HepG2 (cell line): ENCODE measurements around the gene GTF2I. TPM values are rescaled to one million over a fixed set of nuclear protein-coding genes. Genes with fewer than 3 reads are reported as not detected.

ENCODE experiments used
- ADNP ChIP-seq: sonication (generic); formaldehyde crosslinking; IDR thresholded peaks from 2 replicates; pipeline ENCODE4 v1.4.0; 2020; ENCODE audit warnings: missing genetic modification reagents
- ARNT ChIP-seq: fragments of 450-650 bp; IDR thresholded peaks from 2 replicates; pipeline ENCODE4 v1.6.1; 2017
- ARNTL ChIP-seq: sonication (generic); formaldehyde crosslinking; IDR thresholded peaks from 2 replicates; pipeline ENCODE4 v1.4.0; 2020; ENCODE audit warnings: mild to moderate bottlenecking, missing genetic modification reagents
- ELF4 ChIP-seq: sonication (generic); formaldehyde crosslinking; IDR thresholded peaks from 2 replicates; pipeline ENCODE4 v1.5.0; 2020; ENCODE audit warnings: missing genetic modification reagents, mild to moderate bottlenecking, moderate library complexity, borderline replicate concordance
- GLI4 ChIP-seq: sonication (generic); formaldehyde crosslinking; IDR thresholded peaks from 2 replicates; pipeline ENCODE4 v1.5.1; 2020; ENCODE audit warnings: missing genetic modification reagents, mild to moderate bottlenecking, moderate library complexity, borderline replicate concordance
- GZF1 ChIP-seq: sonication (generic); formaldehyde crosslinking; IDR thresholded peaks from 2 replicates; pipeline ENCODE4 v1.5.1; 2020; ENCODE audit warnings: mild to moderate bottlenecking, missing genetic modification reagents
- HNRNPUL1 ChIP-seq: fragments of 200-400 bp; formaldehyde crosslinking; IDR thresholded peaks from 2 replicates; pipeline ENCODE4 v1.6.1; 2017; ENCODE audit warnings: low read depth, mild to moderate bottlenecking, low read length, moderate library complexity
- MTA1 ChIP-seq: sonication (generic); formaldehyde crosslinking; IDR thresholded peaks from 2 replicates; pipeline ENCODE4 v1.4.0; 2020; ENCODE audit warnings: missing genetic modification reagents, mild to moderate bottlenecking, borderline replicate concordance
- NFKBIZ ChIP-seq: IDR thresholded peaks from 2 replicates; pipeline ENCODE4 v1.6.1; 2018; ENCODE audit warnings: missing genetic modification reagents, missing compliant biosample characterization
- SNRNP70 ChIP-seq: fragments of 200-400 bp; formaldehyde crosslinking; IDR thresholded peaks from 2 replicates; pipeline ENCODE4 v1.6.1; 2017; ENCODE audit warnings: mild to moderate bottlenecking, low read depth, low read length, moderate library complexity
- SP4 ChIP-seq: sonication (generic); formaldehyde crosslinking; IDR thresholded peaks from 2 replicates; pipeline ENCODE4 v1.8.1; 2023; ENCODE audit warnings: mild to moderate bottlenecking, missing genetic modification reagents
- SYNCRIP ChIP-seq: fragments of 200-400 bp; formaldehyde crosslinking; IDR thresholded peaks from 2 replicates; pipeline ENCODE4 v1.6.1; 2018; ENCODE audit warnings: mild to moderate bottlenecking, low read depth, low read length; ENCODE audit not compliant: insufficient read depth
- ZC3H13 ChIP-seq: sonication (generic); formaldehyde crosslinking; IDR thresholded peaks from 2 replicates; pipeline ENCODE4 v1.8.1; 2023; ENCODE audit warnings: mild to moderate bottlenecking, missing genetic modification reagents, moderate library complexity
- ZNF180 ChIP-seq: sonication (generic); formaldehyde crosslinking; IDR thresholded peaks from 2 replicates; pipeline ENCODE4 v1.4.0; 2020; ENCODE audit warnings: low read depth, missing genetic modification reagents, borderline replicate concordance
- ZNF3 ChIP-seq: IDR thresholded peaks from 2 replicates; pipeline ENCODE4 v1.7.0; 2017; ENCODE audit warnings: inconsistent platforms
- ZNF30 ChIP-seq: sonication (generic); formaldehyde crosslinking; IDR thresholded peaks from 2 replicates; pipeline ENCODE4 v1.5.0; 2020; ENCODE audit warnings: mild to moderate bottlenecking, missing genetic modification reagents
- ZNF326 ChIP-seq: sonication (generic); formaldehyde crosslinking; IDR thresholded peaks from 2 replicates; pipeline ENCODE4 v1.4.0; 2020; ENCODE audit warnings: missing genetic modification reagents, borderline replicate concordance
- ZNF709 ChIP-seq: sonication (generic); formaldehyde crosslinking; IDR thresholded peaks from 2 replicates; pipeline ENCODE4 v1.5.0; 2020; ENCODE audit warnings: mild to moderate bottlenecking, missing genetic modification reagents
- polyA plus RNA-seq, 8 experiments: library from polyadenylated mRNA; depleted of rRNA in 3 of 8; stranded (reverse) in 7 of 8; unstranded in 1 of 8; fragments of >200 nt; fragmentation: Illumina TruSeq in 4 of 8; extraction: Trizol in 4 of 8; gene quantifications; 2 replicates each; pipeline versions ENCODE4 v1.2.1 to v1.2.3, GENCODE V29; 2011 to 2016; ENCODE audit warnings: low read depth in 4 of 8, missing spikeins in 1 of 8, mixed read lengths in 1 of 8; ENCODE audit not compliant: insufficient read depth in 1 of 8
- total RNA-seq, 5 experiments: library from RNA; depleted of rRNA; stranded (reverse); fragments of >200 nt; fragmentation: Illumina TruSeq; extraction: Trizol; gene quantifications; 2 replicates each; pipeline ENCODE4 v1.2.3, GENCODE V29; 2016; ENCODE audit warnings: low read depth in 1 of 5
- TF ChIP-seq, protein P1 (sequence below): sonication (generic); formaldehyde crosslinking; conservative IDR thresholded peaks from 2 replicates; pipeline ENCODE4 v1.5.0; 2020; ENCODE audit warnings: missing genetic modification reagents
- TF ChIP-seq, protein P2 (sequence below): sonication (generic); formaldehyde crosslinking; IDR thresholded peaks from 2 replicates; pipeline ENCODE4 v1.5.0; 2020; ENCODE audit warnings: mild to moderate bottlenecking, missing genetic modification reagents
- TF ChIP-seq, protein P3 (sequence below): sonication (generic); formaldehyde crosslinking; conservative IDR thresholded peaks from 2 replicates; pipeline ENCODE4 v1.8.0; 2022; ENCODE audit warnings: missing genetic modification reagents
- TF ChIP-seq, protein P4 (sequence below): sonication (generic); formaldehyde crosslinking; conservative IDR thresholded peaks from 2 replicates; pipeline ENCODE4 v1.8.0; 2022; ENCODE audit warnings: low read depth, missing genetic modification reagents

GTF2I gene
- total and polyA plus RNA-seq, 2 of the 13 experiments (the other 11 are each of a cell fraction or from before 2014, with no cell fraction given), result 74.6 to 125 TPM

DNA sequence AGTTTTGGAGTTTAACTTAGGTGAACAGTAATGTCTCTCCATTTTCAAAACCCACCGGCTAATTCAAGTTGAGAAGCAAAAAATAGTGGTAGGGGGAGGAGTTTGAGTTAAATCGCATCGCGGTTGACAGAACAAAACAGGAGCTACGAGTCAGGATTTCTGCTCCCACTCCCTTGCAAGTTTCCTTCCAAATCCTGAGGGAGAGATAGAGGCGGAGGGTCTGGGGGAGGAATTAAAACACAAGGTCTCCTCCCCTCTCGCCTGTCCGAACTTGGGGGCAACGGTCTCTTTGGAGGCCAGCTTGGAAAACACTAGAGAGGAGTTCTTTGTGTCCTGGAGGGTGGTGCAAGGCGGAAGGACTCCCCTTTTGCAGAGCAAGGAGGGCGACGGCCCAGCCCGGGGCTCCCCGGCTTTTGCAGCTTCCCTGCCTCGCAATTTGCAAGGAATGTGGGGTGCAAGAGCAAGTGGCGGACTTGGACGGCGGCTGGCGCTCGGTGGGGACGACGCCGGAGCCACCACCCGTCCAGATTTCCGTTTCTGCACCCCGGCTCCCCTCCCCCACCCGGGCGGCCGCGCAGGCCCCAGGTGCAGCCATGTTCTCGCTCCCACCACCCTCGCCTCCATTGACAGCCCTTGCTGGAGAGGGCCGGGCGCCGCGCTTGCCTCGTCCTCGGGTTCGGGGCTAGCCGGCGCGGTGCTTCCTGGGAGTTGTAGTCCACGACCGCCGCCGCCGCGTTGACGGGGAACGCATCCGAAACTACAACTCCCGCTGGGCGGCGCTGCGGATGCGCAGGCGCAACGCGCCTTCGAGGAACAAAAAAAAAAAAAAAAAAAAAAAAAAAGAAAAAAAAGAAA lies 454 bp upstream of the GTF2I start (continued):
- TF ChIP-seq, protein P1, sequence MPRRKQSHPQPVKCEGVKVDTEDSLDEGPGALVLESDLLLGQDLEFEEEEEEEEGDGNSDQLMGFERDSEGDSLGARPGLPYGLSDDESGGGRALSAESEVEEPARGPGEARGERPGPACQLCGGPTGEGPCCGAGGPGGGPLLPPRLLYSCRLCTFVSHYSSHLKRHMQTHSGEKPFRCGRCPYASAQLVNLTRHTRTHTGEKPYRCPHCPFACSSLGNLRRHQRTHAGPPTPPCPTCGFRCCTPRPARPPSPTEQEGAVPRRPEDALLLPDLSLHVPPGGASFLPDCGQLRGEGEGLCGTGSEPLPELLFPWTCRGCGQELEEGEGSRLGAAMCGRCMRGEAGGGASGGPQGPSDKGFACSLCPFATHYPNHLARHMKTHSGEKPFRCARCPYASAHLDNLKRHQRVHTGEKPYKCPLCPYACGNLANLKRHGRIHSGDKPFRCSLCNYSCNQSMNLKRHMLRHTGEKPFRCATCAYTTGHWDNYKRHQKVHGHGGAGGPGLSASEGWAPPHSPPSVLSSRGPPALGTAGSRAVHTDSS (CRISPR knock-in tag), result no peak
- no peak for TF ChIP-seq GLI4 (CRISPR knock-in tag)
- TF ChIP-seq, protein P2, sequence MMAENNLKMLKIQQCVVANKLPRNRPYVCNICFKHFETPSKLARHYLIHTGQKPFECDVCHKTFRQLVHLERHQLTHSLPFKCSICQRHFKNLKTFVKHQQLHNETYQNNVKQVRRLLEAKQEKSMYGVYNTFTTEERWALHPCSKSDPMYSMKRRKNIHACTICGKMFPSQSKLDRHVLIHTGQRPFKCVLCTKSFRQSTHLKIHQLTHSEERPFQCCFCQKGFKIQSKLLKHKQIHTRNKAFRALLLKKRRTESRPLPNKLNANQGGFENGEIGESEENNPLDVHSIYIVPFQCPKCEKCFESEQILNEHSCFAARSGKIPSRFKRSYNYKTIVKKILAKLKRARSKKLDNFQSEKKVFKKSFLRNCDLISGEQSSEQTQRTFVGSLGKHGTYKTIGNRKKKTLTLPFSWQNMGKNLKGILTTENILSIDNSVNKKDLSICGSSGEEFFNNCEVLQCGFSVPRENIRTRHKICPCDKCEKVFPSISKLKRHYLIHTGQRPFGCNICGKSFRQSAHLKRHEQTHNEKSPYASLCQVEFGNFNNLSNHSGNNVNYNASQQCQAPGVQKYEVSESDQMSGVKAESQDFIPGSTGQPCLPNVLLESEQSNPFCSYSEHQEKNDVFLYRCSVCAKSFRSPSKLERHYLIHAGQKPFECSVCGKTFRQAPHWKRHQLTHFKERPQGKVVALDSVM (CRISPR knock-in tag), result no peak
- TF ChIP-seq, protein P3, sequence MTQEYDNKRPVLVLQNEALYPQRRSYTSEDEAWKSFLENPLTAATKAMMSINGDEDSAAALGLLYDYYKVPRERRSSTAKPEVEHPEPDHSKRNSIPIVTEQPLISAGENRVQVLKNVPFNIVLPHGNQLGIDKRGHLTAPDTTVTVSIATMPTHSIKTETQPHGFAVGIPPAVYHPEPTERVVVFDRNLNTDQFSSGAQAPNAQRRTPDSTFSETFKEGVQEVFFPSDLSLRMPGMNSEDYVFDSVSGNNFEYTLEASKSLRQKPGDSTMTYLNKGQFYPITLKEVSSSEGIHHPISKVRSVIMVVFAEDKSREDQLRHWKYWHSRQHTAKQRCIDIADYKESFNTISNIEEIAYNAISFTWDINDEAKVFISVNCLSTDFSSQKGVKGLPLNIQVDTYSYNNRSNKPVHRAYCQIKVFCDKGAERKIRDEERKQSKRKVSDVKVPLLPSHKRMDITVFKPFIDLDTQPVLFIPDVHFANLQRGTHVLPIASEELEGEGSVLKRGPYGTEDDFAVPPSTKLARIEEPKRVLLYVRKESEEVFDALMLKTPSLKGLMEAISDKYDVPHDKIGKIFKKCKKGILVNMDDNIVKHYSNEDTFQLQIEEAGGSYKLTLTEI (CRISPR knock-in tag), result no peak
- no peak for TF ChIP-seq ARNTL (CRISPR knock-in tag)
- TF ChIP-seq, protein P4, sequence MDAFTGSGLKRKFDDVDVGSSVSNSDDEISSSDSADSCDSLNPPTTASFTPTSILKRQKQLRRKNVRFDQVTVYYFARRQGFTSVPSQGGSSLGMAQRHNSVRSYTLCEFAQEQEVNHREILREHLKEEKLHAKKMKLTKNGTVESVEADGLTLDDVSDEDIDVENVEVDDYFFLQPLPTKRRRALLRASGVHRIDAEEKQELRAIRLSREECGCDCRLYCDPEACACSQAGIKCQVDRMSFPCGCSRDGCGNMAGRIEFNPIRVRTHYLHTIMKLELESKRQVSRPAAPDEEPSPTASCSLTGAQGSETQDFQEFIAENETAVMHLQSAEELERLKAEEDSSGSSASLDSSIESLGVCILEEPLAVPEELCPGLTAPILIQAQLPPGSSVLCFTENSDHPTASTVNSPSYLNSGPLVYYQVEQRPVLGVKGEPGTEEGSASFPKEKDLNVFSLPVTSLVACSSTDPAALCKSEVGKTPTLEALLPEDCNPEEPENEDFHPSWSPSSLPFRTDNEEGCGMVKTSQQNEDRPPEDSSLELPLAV (CRISPR knock-in tag), result no peak
- TF ChIP-seq ZNF30, result no peak
- TF ChIP-seq SP4 (CRISPR knock-in tag), result no peak
- TF ChIP-seq ELF4 (CRISPR knock-in tag), result no peak
- peak; percentile 62; the same call in 1 of the 2 replicates for TF ChIP-seq ZNF709 (CRISPR knock-in tag)
- TF ChIP-seq ZC3H13, result no peak
- TF ChIP-seq MTA1 (CRISPR knock-in tag), result peak; percentile 34; the same call in 1 of the 2 replicates
- TF ChIP-seq GZF1 (CRISPR knock-in tag), result 0 out of 2 replicates have a peak, but pooled peaks have one; percentile 75
- no peak for TF ChIP-seq ZNF180 (CRISPR knock-in tag)
- 0 out of 2 replicates have a peak, but pooled peaks have one; percentile 35 for TF ChIP-seq NFKBIZ (CRISPR knock-in tag)
- no peak for TF ChIP-seq SNRNP70
- no peak for TF ChIP-seq SYNCRIP
- TF ChIP-seq ZNF326, result no peak
- 0 out of 2 replicates have a peak, but pooled peaks have one; percentile 23 for TF ChIP-seq ZNF3 (CRISPR knock-in tag)
- TF ChIP-seq ADNP (CRISPR knock-in tag), result no peak
- TF ChIP-seq HNRNPUL1, result no peak
- TF ChIP-seq ARNT, result no peak
